ENCODE data around the gene TRPM5.

GRCh38 chr11:2402890-2403645 lies 41.2 kb downstream of the TRPM5 start:
- TF ChIP-seq POLR2A (IDR thresholded peaks at IDR 0.05) = no peak
- TF ChIP-seq CTCF (IDR thresholded peaks at IDR 0.05) = no peak
